HepG2 (cell line): ENCODE measurements around the gene PIM3. TPM values are rescaled to one million over a fixed set of nuclear protein-coding genes. Genes with fewer than 3 reads are reported as not detected.

Experiments used
- ATF5 ChIP-seq: sonication (generic); formaldehyde crosslinking; IDR thresholded peaks from 2 replicates; pipeline ENCODE4 v1.4.0; 2020; ENCODE audit warnings: mild to moderate bottlenecking, low read depth, missing genetic modification reagents
- ELF3 ChIP-seq: IDR thresholded peaks from 2 replicates; pipeline ENCODE4 v1.6.1; 2016; ENCODE audit warnings: missing genetic modification reagents, missing compliant biosample characterization
- FOXA1 ChIP-seq, 2 experiments: fragments of 450-650 bp in 1 of 2; sonication (generic) in 1 of 2; formaldehyde crosslinking in 1 of 2; IDR thresholded peaks; 2 replicates each; pipeline versions ENCODE4 v1.4.0 to v1.6.1; 2016 to 2020; ENCODE audit warnings: missing genetic modification reagents in 1 of 2
- HBP1 ChIP-seq: IDR thresholded peaks from 2 replicates; pipeline ENCODE4 v1.6.1; 2016; ENCODE audit warnings: low read depth, control low read depth
- IRX3 ChIP-seq: sonication (generic); formaldehyde crosslinking; IDR thresholded peaks from 2 replicates; pipeline ENCODE4 v1.8.1; 2023; ENCODE audit warnings: mild to moderate bottlenecking, low read depth, missing genetic modification reagents, borderline replicate concordance
- MEIS1 ChIP-seq: sonication (generic); formaldehyde crosslinking; IDR thresholded peaks from 2 replicates; pipeline ENCODE4 v1.9.0; 2021; ENCODE audit warnings: mild to moderate bottlenecking, missing genetic modification reagents, moderate library complexity, borderline replicate concordance
- MYC ChIP-seq: sonication (generic); formaldehyde crosslinking; IDR thresholded peaks from 2 replicates; pipeline ENCODE4 v1.9.0; 2021; ENCODE audit warnings: missing genetic modification reagents, borderline replicate concordance
- PRPF4 ChIP-seq: fragments of 200-400 bp; formaldehyde crosslinking; IDR thresholded peaks from 2 replicates; pipeline ENCODE4 v1.6.1; 2016; ENCODE audit warnings: low read length, low read depth; ENCODE audit not compliant: poor library complexity, severe bottlenecking
- TCF7 ChIP-seq: sonication (generic); IDR thresholded peaks from 2 replicates; pipeline ENCODE4 v1.6.1; 2016; ENCODE audit warnings: antibody characterized with exemption, low read depth
- ZNF160 ChIP-seq: sonication (generic); formaldehyde crosslinking; IDR thresholded peaks from 2 replicates; pipeline ENCODE4 v1.8.0; 2022; ENCODE audit warnings: mild to moderate bottlenecking, inconsistent platforms, missing genetic modification reagents
- ZNF232 ChIP-seq: sonication (generic); formaldehyde crosslinking; IDR thresholded peaks from 2 replicates; pipeline ENCODE4 v1.4.0; 2020; ENCODE audit warnings: missing genetic modification reagents, borderline replicate concordance
- ZNF280B ChIP-seq: sonication (generic); formaldehyde crosslinking; IDR thresholded peaks from 2 replicates; pipeline ENCODE4 v1.5.0; 2020; ENCODE audit warnings: missing genetic modification reagents, mild to moderate bottlenecking, borderline replicate concordance
- ZNF30 ChIP-seq: sonication (generic); formaldehyde crosslinking; IDR thresholded peaks from 2 replicates; pipeline ENCODE4 v1.5.0; 2020; ENCODE audit warnings: mild to moderate bottlenecking, missing genetic modification reagents
- ZNF891 ChIP-seq: sonication (generic); formaldehyde crosslinking; IDR thresholded peaks from 2 replicates; pipeline ENCODE4 v1.5.0; 2020; ENCODE audit warnings: mild to moderate bottlenecking, missing genetic modification reagents
- polyA plus RNA-seq, 8 experiments: library from polyadenylated mRNA; depleted of rRNA in 3 of 8; stranded (reverse) in 7 of 8; unstranded in 1 of 8; fragments of >200 nt; fragmentation: Illumina TruSeq in 4 of 8; extraction: Trizol in 4 of 8; gene quantifications; 2 replicates each; pipeline versions ENCODE4 v1.2.1 to v1.2.3, GENCODE V29; 2011 to 2016; ENCODE audit warnings: low read depth in 4 of 8, missing spikeins in 1 of 8, mixed read lengths in 1 of 8; ENCODE audit not compliant: insufficient read depth in 1 of 8
- total RNA-seq, 5 experiments: library from RNA; depleted of rRNA; stranded (reverse); fragments of >200 nt; fragmentation: Illumina TruSeq; extraction: Trizol; gene quantifications; 2 replicates each; pipeline ENCODE4 v1.2.3, GENCODE V29; 2016; ENCODE audit warnings: low read depth in 1 of 5
- TF ChIP-seq, protein P1 (sequence below): sonication (generic); formaldehyde crosslinking; IDR thresholded peaks from 2 replicates; pipeline ENCODE4 v1.4.0; 2020; ENCODE audit warnings: mild to moderate bottlenecking, missing genetic modification reagents
- TF ChIP-seq, protein P2 (sequence below): sonication (generic); formaldehyde crosslinking; IDR thresholded peaks from 2 replicates; pipeline ENCODE4 v1.4.0; 2020; ENCODE audit warnings: missing genetic modification reagents
- TF ChIP-seq, protein P3 (sequence below): sonication (generic); formaldehyde crosslinking; IDR thresholded peaks from 2 replicates; pipeline ENCODE4 v1.8.0; 2022; ENCODE audit warnings: mild to moderate bottlenecking, missing genetic modification reagents; ENCODE audit not compliant: insufficient replicate concordance

Gene PIM3
- total and polyA plus RNA-seq, 2 of the 13 experiments (the other 11 are each of a cell fraction or from before 2014, with no cell fraction given): 21.6 to 31.2 TPM

- TF ChIP-seq ZNF891 (CRISPR knock-in tag) (no peak), ZNF160 (CRISPR knock-in tag) (peak; percentile 62), ZNF30 (no peak), ELF3 (CRISPR knock-in tag) (no peak), ZNF232 (CRISPR knock-in tag) (no peak; the same call in 1 of the 2 replicates), ATF5 (CRISPR knock-in tag) (no peak), ZNF280B (no peak), HBP1 (CRISPR knock-in tag) (no peak; the same call in 1 of the 2 replicates), FOXA1 (IDR thresholded peaks at IDR 0.05) (no peak), FOXA1 (CRISPR knock-in tag; IDR thresholded peaks at IDR 0.05) (no peak), TCF7 (no peak), IRX3 (no peak), MEIS1 (no peak), MYC (CRISPR knock-in tag) (peak; percentile 60; the same call in 1 of the 2 replicates), PRPF4 (no peak)
- TF ChIP-seq, protein P1, sequence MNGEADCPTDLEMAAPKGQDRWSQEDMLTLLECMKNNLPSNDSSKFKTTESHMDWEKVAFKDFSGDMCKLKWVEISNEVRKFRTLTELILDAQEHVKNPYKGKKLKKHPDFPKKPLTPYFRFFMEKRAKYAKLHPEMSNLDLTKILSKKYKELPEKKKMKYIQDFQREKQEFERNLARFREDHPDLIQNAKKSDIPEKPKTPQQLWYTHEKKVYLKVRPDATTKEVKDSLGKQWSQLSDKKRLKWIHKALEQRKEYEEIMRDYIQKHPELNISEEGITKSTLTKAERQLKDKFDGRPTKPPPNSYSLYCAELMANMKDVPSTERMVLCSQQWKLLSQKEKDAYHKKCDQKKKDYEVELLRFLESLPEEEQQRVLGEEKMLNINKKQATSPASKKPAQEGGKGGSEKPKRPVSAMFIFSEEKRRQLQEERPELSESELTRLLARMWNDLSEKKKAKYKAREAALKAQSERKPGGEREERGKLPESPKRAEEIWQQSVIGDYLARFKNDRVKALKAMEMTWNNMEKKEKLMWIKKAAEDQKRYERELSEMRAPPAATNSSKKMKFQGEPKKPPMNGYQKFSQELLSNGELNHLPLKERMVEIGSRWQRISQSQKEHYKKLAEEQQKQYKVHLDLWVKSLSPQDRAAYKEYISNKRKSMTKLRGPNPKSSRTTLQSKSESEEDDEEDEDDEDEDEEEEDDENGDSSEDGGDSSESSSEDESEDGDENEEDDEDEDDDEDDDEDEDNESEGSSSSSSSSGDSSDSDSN (CRISPR knock-in tag): peak; percentile 86
- TF ChIP-seq, protein P2, sequence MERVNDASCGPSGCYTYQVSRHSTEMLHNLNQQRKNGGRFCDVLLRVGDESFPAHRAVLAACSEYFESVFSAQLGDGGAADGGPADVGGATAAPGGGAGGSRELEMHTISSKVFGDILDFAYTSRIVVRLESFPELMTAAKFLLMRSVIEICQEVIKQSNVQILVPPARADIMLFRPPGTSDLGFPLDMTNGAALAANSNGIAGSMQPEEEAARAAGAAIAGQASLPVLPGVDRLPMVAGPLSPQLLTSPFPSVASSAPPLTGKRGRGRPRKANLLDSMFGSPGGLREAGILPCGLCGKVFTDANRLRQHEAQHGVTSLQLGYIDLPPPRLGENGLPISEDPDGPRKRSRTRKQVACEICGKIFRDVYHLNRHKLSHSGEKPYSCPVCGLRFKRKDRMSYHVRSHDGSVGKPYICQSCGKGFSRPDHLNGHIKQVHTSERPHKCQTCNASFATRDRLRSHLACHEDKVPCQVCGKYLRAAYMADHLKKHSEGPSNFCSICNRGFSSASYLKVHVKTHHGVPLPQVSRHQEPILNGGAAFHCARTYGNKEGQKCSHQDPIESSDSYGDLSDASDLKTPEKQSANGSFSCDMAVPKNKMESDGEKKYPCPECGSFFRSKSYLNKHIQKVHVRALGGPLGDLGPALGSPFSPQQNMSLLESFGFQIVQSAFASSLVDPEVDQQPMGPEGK (CRISPR knock-in tag): peak; percentile 73
- TF ChIP-seq, protein P3, sequence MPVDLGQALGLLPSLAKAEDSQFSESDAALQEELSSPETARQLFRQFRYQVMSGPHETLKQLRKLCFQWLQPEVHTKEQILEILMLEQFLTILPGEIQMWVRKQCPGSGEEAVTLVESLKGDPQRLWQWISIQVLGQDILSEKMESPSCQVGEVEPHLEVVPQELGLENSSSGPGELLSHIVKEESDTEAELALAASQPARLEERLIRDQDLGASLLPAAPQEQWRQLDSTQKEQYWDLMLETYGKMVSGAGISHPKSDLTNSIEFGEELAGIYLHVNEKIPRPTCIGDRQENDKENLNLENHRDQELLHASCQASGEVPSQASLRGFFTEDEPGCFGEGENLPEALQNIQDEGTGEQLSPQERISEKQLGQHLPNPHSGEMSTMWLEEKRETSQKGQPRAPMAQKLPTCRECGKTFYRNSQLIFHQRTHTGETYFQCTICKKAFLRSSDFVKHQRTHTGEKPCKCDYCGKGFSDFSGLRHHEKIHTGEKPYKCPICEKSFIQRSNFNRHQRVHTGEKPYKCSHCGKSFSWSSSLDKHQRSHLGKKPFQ (CRISPR knock-in tag): peak; percentile 86
Observed at GRCh38 chr22:49966774-49967705, 6.5 kb downstream of the PIM3 start (continued).
